GM08714 (cell line): ENCODE results near the gene THAP6.
A peak's percentile ranks its signal among the peaks of the same experiment; 100 is the strongest.
"Not testable (repeated sequence)": the region's sequence is repeated elsewhere in the genome, so short reads cannot be mapped to it uniquely, and the experiment has no call there.

Experiments
- H3K4me3 ChIP-seq: fragments of 200-500 bp; sonication (Bioruptor generic); 2 replicates; pipeline ENCODE4 v1.5.1; 2014; ENCODE audit warnings: mild to moderate bottlenecking, low read length, inconsistent platforms
- ZNF274 ChIP-seq: IDR thresholded peaks from 2 replicates; pipeline ENCODE4 v1.6.1; 2012; ENCODE audit warnings: mild to moderate bottlenecking, low read depth, low read length

Gene THAP6

GRCh38 chr4:75512386-75513211 is 1.7 kb upstream of the THAP6 start:
- no peak for TF ChIP-seq ZNF274

DNA sequence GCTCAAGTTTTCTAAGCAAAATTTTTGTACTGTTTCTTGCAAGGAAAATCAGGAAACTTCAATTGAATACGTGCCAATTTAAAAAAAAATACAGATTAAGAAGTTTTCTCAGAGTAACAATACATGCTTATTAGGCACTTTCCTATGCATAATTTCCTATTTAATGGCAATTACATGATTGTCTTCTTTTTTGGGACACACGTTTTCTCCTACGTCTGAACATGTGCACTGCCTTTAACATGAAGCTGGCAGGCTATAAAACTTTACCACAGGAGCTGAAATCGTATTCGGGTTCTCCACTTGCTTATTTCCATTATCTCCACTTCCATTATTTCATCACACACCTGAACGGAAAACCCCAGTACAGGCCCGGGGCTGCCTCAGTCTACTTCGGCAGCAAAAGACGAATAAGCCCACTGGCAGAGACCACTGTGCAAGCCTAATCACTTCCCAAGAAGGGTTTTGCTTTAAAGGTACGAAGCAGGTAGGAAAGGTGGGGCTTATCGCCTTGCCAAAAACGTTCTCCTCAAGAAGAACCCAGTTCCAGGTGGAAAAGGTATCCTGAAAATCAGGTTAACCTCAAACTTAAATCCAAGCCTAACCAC is 645 bp upstream of the THAP6 start:
- H3K4me3 ChIP-seq: peak overlapping the region; percentile 97
- TF ChIP-seq ZNF274: no peak

More at GRCh38 chr4:75512386-75513211, 1.7 kb upstream of the THAP6 start:
- H3K4me3 ChIP-seq: peak overlapping the region; percentile 97

- TF ChIP-seq ZNF274: no peak
- H3K4me3 ChIP-seq: peak overlapping the region; percentile 97
These were observed 808 bp downstream of the THAP6 start for GRCh38 chr4:75514949-75515612.

GRCh38 chr4:75516144-75516543 is 1.9 kb downstream of the THAP6 start:
- no peak for TF ChIP-seq ZNF274
- no peak overlapping the region for H3K4me3 ChIP-seq

GRCh38 chr4:75519452-75519851 is 5.2 kb downstream of the THAP6 start:
- not testable (repeated sequence) for H3K4me3 ChIP-seq

GRCh38 chr4:75525086-75525485 is 10.8 kb downstream of the THAP6 start:
- TF ChIP-seq ZNF274: no peak
- no peak overlapping the region for H3K4me3 ChIP-seq

- TF ChIP-seq ZNF274: no peak
- H3K4me3 ChIP-seq: no peak overlapping the region
These were observed 11.6 kb downstream of the THAP6 start for GRCh38 chr4:75525910-75526309.

GRCh38 chr4:75527482-75527881 is 13.2 kb downstream of the THAP6 start:
- no peak overlapping the region for H3K4me3 ChIP-seq
- no peak for TF ChIP-seq ZNF274

DNA sequence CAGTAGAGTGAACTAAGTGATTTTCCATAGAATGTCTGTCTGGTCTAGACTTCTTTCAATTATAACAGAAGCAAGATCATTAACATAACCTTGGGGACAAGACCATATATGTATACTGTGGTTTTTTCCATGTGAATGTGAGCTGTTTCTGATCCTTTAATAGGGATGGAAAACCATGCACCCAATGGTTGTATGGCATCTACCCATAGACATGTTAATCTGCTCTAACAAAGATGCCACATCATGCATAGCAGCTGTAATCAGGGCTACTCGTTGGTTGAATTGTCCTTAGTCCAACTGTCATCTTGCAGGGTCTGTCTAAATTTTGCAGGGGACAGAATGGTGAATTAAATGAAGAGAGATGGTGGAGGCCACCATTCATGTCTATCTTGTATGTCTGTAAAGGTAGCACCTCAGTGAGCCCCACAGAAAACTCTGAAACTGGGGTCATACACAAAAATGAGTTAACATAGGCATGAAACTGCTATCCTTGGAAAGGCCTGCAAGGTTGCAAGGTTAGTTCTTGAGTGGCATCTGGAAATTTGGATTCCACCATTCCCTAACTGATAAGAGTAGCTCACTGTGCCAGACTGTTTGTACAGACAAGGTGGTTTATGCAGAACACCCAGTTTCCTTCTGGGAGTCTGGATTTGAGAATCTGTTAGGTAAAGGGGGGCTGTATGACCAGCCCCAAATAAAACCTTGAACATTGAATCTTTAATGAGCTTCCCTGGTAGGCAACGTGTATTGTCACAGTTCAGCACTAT is 16.5 kb downstream of the THAP6 start:
- TF ChIP-seq ZNF274: no peak
- no peak overlapping the region for H3K4me3 ChIP-seq

DNA sequence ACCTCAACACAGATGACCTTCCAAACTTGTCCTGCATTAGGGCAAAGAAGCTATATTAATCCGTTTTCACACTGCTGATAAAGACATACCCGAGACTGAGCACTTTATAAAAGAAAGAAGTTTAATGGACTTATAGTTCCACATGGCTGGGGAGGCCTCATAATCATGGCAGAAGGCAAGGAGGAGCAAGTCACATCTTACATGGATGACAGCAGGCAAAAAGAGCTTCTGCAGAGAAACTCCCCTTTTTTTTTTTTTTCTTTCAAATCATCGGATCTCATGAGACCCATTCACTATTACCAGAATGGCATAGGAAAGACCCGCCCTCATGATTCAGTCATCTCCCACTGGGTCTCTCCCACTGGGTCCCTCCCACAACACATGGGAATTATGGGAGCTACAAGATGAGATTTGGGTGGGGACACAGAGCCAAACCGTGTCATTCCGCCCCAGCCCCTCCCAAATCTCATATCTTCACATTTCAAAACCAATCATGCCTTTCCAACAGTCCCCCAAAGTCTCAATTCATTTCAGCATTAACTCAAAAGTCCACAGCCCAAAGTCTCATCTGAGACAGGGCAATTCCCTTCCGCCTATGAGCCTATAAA is 17.4 kb downstream of the THAP6 start:
- H3K4me3 ChIP-seq: not testable (repeated sequence)

DNA sequence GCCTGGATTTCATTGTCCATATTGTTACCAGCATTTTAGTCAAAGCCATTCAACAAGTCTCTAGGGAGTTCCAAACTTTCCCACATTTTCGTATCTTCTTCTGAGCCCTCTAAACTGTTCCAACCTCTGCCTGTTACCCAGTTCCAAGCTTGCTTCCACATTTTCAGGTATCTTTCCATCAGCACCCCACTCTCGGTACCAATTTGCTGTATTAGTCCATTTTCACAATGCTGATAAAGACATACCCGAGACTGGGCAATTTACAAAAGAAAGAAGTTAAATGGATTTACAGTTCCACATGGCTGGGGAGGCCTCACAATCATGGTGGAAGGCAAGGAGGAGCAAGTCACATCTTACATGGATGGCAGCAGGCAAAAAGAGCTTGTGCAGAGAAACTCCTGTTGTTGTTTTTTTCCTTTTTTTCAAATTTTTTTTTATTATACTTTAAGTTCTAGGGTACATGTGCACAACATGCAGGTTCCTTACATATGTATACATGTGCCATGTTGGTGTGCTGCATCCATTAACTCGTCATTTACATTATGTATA is 19.1 kb downstream of the THAP6 start:
- H3K4me3 ChIP-seq: not testable (repeated sequence)

- not testable (repeated sequence) for H3K4me3 ChIP-seq
These were observed 19.7 kb downstream of the THAP6 start for GRCh38 chr4:75533926-75534325.

DNA sequence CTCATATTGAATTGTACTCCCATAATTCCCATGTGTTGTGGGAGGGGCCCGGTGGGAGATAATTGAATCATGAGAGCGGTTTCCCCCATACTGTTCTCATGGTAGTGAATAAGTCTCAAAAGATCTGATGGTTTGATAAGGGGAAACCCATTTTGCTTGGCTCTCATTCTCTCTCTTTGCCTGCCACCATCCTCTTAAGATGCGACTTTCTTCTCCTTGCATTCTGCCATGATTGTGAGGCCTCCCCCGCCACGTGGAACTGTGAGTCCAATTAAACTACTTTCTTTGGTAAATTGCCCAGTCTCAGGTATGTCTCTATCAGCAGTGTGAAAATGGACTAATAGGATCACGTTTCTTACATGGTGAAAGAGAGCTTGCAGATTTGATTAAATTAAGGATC is 23.0 kb downstream of the THAP6 start:
- not testable (repeated sequence) for H3K4me3 ChIP-seq

DNA sequence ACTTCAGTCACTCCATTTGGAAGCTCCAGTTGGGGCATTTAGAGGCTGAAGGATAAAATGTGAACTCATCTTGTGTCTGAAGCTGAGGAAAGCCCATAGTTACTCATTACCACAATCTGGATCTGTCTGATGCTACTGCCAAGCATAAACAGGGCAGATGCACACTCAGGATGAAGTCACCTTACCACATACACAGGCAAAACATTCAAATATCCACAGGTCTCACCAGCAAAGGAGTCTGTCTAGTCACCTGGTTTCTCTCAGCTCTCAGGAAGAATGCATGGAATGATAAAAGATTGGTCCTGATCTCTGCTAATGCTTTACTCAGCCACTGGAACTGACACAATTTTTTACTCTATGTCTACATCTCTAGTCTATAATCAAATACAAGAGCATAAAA is 28.6 kb downstream of the THAP6 start:
- TF ChIP-seq ZNF274: no peak
- no peak overlapping the region for H3K4me3 ChIP-seq

DNA sequence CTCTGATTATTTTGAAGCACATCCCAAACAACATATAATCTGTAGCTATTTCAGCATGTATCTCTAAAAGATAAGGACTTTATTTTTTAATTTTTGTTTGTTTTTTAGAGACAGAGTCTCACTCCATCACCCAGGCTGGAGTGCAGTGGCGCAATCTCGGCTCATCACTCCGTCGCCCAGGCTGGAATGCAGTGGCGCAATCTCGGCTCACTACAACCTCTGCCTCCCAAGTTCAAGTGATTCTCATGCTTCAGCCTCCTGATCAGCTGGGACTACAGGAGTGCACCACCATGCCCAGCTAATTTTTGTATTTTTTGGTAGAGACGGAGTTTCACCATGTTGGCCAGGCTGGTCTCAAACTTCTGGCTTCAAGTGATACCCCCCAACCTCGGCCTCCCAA is 29.9 kb downstream of the THAP6 start:
- not testable (repeated sequence) for H3K4me3 ChIP-seq
